Measurements from ENCODE around the gene CDC14A. TPM values are rescaled to one million over a fixed set of nuclear protein-coding genes. Genes with fewer than 3 reads are reported as not detected.

Gene CDC14A
- total and polyA plus RNA-seq, 2 of the 8 experiments (the other 6 are each of a cell fraction or from before 2014, with no cell fraction given) = 3.2 to 8.9 TPM

GRCh38 chr1:100441146-100441545 is 88.8 kb downstream of the CDC14A start (continued):
- TF ChIP-seq TAF1 (IDR thresholded peaks at IDR 0.05; ENCODE audit: low read depth, low read length) = no peak
- TF ChIP-seq EP300 (IDR thresholded peaks at IDR 0.05; ENCODE audit: borderline replicate concordance in 1 of 2, low read depth in 2 of 2, low read length in 2 of 2) = no peak
- no peak for TF ChIP-seq POU5F1 (IDR thresholded peaks at IDR 0.05; ENCODE audit: low read depth, low read length)

All from H1 (cell line).